Gastroesophageal sphincter (tissue), 4 donors: Measurements from ENCODE around the gene RPS3. TPM values are rescaled to one million over a fixed set of nuclear protein-coding genes. Genes with fewer than 3 reads are reported as not detected.
A peak's percentile ranks its signal among the peaks of the same experiment; 100 is the strongest.
"Not testable (repeated sequence)": the region's sequence is repeated elsewhere in the genome, so short reads cannot be mapped to it uniquely, and the experiment has no call there.

Experiments
- ATAC-seq: fragments of 150-250 bp; one replicate; pipeline ENCODE4 v1.9.1; 2016; ENCODE audit warnings: mild to moderate bottlenecking, moderate library complexity
- H3K27ac ChIP-seq, 4 donors: fragments of 200-600 bp; sonication (generic) in 3 of 4; 1 replicate in 3 of 4; 2 replicates in 1 of 4; pipeline ENCODE4 v1.5.1; 2016 to 2019
- H3K27me3 ChIP-seq: fragments of 200-600 bp; sonication (generic); one replicate; pipeline ENCODE4 v1.5.1; 2019
- H3K36me3 ChIP-seq, 2 donors: fragments of 200-600 bp; sonication (generic); one replicate each; pipeline ENCODE4 v1.5.1; 2019; ENCODE audit warnings: control low read depth in 1 of 2
- H3K4me1 ChIP-seq, 3 donors: fragments of 200-600 bp; sonication (generic); 1 replicate in 2 of 3; 2 replicates in 1 of 3; pipeline ENCODE4 v1.5.1; 2016 to 2019; ENCODE audit warnings: control low read depth in 2 of 3
- H3K4me3 ChIP-seq, 2 donors: fragments of 200-600 bp; sonication (generic); one replicate each; pipeline ENCODE4 v1.5.1; 2019; ENCODE audit warnings: mild to moderate bottlenecking in 1 of 2, moderate library complexity in 1 of 2
- H3K9me3 ChIP-seq, 3 donors: fragments of 200-600 bp; sonication (generic); one replicate each; pipeline ENCODE4 v1.5.1; 2017 to 2019; ENCODE audit warnings: control low read depth in 2 of 3
- EP300 ChIP-seq: sonication (generic); formaldehyde crosslinking; IDR thresholded peaks from one replicate; pipeline ENCODE4 v1.6.1; 2017; ENCODE audit warnings: antibody characterized with exemption, mild to moderate bottlenecking
- POLR2A ChIP-seq, 2 donors: fragments of 450-650 bp; IDR thresholded peaks; one replicate each; pipeline ENCODE4 v1.6.1; 2017; ENCODE audit warnings: antibody characterized with exemption in 2 of 2, mild to moderate bottlenecking in 2 of 2, moderate library complexity in 1 of 2
- POLR2AphosphoS5 ChIP-seq: sonication (generic); formaldehyde crosslinking; IDR thresholded peaks from one replicate; pipeline ENCODE4 v1.6.1; 2017; ENCODE audit warnings: antibody characterized with exemption
- WGBS, 2 donors: methylation state at CpG; one replicate each; pipeline ENCODE4 v1.1.5; 2018; ENCODE audit warnings: low coverage in 1 of 2; 5-methylcytosine and 5-hydroxymethylcytosine counted together
- total RNA-seq, 4 donors: library from RNA; depleted of rRNA; stranded (reverse); fragments of >200 nt; gene quantifications; one replicate each; pipeline ENCODE4 v1.1.0, GENCODE V29; 2016
- TF ChIP-seq, protein P1 (sequence below), 4 experiments: fragments of 200-600 bp in 2 of 4; fragments of 450-650 bp in 2 of 4; sonication (generic) in 1 of 4; IDR thresholded peaks; one replicate each; pipeline ENCODE4 v1.5.1; 2017 to 2019; ENCODE audit warnings: antibody characterized with exemption in 4 of 4, mild to moderate bottlenecking in 2 of 4, moderate library complexity in 2 of 4

RPS3 gene
- total RNA-seq, 4 donors from 2014 or later: 767 to 1,946 (median 1,260) TPM

- 38 to 50% methylated on average over 1 of the region's 1 CpG for WGBS, 2 donors
- peaks cover 0 to 68% of the 10 kb centered on the region in 2 donors for H3K36me3 ChIP-seq
- no peak for ATAC-seq
These were observed 3.7 kb downstream of the RPS3 start for GRCh38 chr11:75403037-75403436.

DNA sequence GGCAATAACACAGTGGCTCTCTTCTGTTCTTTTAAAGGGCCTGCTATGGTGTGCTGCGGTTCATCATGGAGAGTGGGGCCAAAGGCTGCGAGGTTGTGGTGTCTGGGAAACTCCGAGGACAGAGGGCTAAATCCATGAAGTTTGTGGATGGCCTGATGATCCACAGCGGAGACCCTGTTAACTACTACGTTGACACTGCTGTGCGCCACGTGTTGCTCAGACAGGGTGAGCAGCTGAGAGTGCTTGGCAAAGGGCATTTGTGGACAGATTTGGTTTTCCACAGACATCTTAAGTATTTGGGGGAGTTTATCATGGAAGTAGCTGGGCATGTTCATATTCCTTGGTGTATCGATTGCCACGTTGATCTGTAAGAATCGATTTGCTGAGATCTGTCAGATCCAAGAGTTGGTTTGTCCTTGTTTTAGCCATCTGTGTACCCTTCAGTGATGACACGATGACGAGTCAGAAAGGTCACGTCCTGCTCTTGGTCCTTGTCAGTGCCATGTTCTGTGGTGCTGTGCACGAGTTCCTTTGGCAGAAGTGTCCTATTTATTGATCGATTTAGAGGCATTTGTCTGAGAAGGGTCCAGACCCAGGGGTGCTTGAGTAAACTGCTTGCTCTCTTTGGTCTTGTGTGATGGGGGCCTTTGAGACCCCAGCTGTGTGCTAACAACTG is 4.8 kb downstream of the RPS3 start:
- Histone ChIP-seq H3K9me3 (no peaks in the 10 kb centered on the region), H3K27ac (no peak overlapping the region), H3K4me1 (peaks cover 0 to 51% (median 11%) of the 10 kb centered on the region in 3 donors), H3K27me3 (no peaks in the 10 kb centered on the region), H3K4me3 (no peak overlapping the region), H3K36me3 (peaks cover 0 to 77% of the 10 kb centered on the region in 2 donors)
- 70 to 74% methylated on average over 12 of the region's 15 CpGs for WGBS, 2 donors
- TF ChIP-seq POLR2A (IDR thresholded peaks at IDR 0.05) (no peak), EP300 (no peak), POLR2AphosphoS5 (no peak)
- TF ChIP-seq, protein P1, sequence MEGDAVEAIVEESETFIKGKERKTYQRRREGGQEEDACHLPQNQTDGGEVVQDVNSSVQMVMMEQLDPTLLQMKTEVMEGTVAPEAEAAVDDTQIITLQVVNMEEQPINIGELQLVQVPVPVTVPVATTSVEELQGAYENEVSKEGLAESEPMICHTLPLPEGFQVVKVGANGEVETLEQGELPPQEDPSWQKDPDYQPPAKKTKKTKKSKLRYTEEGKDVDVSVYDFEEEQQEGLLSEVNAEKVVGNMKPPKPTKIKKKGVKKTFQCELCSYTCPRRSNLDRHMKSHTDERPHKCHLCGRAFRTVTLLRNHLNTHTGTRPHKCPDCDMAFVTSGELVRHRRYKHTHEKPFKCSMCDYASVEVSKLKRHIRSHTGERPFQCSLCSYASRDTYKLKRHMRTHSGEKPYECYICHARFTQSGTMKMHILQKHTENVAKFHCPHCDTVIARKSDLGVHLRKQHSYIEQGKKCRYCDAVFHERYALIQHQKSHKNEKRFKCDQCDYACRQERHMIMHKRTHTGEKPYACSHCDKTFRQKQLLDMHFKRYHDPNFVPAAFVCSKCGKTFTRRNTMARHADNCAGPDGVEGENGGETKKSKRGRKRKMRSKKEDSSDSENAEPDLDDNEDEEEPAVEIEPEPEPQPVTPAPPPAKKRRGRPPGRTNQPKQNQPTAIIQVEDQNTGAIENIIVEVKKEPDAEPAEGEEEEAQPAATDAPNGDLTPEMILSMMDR (IDR thresholded peaks at IDR 0.05): no peak
- ATAC-seq: no peak

More at GRCh38 chr11:75403037-75403436, 3.7 kb downstream of the RPS3 start:
- Histone ChIP-seq H3K4me1 (peaks cover 0 to 42% (median 11%) of the 10 kb centered on the region in 3 donors), H3K4me3 (no peak overlapping the region), H3K27me3 (no peaks in the 10 kb centered on the region), H3K27ac (no peak overlapping the region), H3K9me3 (no peaks in the 10 kb centered on the region)
- TF ChIP-seq EP300 (no peak), POLR2AphosphoS5 (no peak), POLR2A (IDR thresholded peaks at IDR 0.05) (no peak)
- TF ChIP-seq, protein P1 (IDR thresholded peaks at IDR 0.05): no peak

DNA sequence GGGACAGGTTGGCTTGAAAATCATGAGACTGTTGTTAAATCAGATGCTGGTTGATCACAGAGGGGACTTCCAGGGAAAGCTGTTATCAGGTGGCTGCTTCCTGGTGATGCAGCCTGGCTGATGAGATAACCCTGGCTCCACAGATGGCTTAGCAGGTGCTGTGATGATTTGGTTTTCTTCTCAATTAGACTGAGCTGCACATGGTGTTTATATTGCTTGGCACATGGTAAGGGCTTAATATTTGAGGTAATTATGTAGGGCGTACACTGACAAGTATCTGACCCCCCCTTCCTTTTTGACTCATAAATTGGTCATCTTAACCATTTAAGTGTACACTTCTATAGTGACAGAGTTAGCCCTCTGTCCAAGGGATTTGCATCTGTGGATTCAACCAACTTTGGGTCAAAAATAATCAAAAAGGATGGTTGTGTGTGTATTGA is 7.0 kb downstream of the RPS3 start:
- Histone ChIP-seq H3K27me3 (no peaks in the 10 kb centered on the region), H3K9me3 (no peaks in the 10 kb centered on the region), H3K27ac (no peak overlapping the region), H3K36me3 (peaks cover 0 to 72% of the 10 kb centered on the region in 2 donors), H3K4me3 (no peak overlapping the region), H3K4me1 (peaks cover 0 to 33% (median 3%) of the 10 kb centered on the region in 3 donors)
- WGBS, 2 donors: 0% methylated on average over 1 of the region's 1 CpG
- ATAC-seq: no peak
- TF ChIP-seq EP300 (no peak), POLR2AphosphoS5 (peak; percentile 31), POLR2A (IDR thresholded peaks at IDR 0.05) (no peak)
- TF ChIP-seq, protein P1 (IDR thresholded peaks at IDR 0.05): no peak

DNA sequence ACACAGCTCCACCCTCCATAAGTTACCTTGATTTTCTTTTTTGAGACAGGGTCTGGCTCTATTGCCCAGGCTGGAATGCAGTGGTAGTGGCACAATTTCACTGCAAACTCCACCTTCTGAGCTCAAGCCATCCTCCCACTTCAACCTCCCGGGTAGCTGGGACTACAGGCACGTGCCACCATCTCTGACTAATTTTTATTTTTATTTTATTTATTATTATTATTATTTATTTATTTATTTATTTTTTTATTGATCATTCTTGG is 9.6 kb downstream of the RPS3 start:
- Histone ChIP-seq H3K9me3 (no peaks in the 10 kb centered on the region), H3K27ac (no peak overlapping the region), H3K4me3 (no peak overlapping the region), H3K27me3 (no peaks in the 10 kb centered on the region), H3K4me1 (peaks cover 0 to 14% (median 0%) of the 10 kb centered on the region in 3 donors), H3K36me3 (peaks cover 0 to 71% of the 10 kb centered on the region in 2 donors)
- 77 to 90% methylated on average over 2 of the region's 2 CpGs for WGBS, 2 donors
- ATAC-seq: no peak
- TF ChIP-seq POLR2AphosphoS5 (no peak), POLR2A (IDR thresholded peaks at IDR 0.05) (no peak), EP300 (no peak)
- TF ChIP-seq, protein P1 (IDR thresholded peaks at IDR 0.05): no peak

DNA sequence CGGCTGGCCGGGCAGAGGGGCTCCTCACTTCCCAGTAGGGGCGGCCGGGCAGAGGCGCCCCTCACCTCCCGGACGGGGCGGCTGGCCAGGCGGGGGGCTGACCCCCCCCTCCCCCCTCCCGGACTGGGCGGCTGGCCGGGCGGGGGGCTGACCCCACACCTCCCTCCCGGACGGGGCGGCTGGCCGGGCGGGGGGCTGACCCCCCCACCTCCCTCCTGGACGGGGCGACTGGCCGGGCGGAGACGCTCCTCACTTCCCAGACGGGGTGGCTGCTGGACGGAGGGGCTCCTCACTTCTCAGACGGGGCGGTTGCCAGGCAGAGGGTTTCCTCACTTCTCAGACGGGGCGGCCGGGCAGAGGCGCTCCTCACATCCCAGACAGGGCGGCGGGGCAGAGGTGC is 10.7 kb downstream of the RPS3 start:
- H3K27me3 ChIP-seq, ATAC-seq, H3K4me3 ChIP-seq, H3K9me3 ChIP-seq, H3K27ac ChIP-seq: not testable (repeated sequence)
- H3K4me1 ChIP-seq: peaks cover 0 to 14% (median 0%) of the 10 kb centered on the region in 3 donors
- peaks cover 0 to 71% of the 10 kb centered on the region in 2 donors for H3K36me3 ChIP-seq
- no CpG with 5 or more reads among the region's 33 CpGs for WGBS, 2 donors

DNA sequence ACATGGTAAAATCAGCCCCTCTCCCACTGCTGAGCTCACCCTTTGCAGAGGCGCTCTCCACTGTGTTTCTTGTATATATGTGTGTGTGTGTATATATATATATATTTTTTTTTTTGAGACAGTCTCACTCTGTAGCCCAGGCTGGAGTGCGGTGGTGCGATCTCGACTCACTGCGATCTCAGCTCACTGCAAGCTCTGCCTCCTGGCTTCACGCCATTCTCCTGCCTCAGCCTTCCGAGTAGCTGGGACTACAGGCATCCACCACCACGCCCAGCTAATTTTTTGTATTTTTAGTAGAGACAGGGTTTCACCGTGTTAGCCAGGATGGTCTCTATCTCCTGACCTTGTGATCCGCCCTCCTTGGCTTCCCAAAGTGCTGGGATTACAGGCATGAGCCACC is 13.8 kb downstream of the RPS3 start:
- ATAC-seq, H3K27ac ChIP-seq, H3K27me3 ChIP-seq, H3K4me1 ChIP-seq, H3K9me3 ChIP-seq, H3K4me3 ChIP-seq: not testable (repeated sequence)
- 70 to 75% methylated on average over 10 of the region's 10 CpGs for WGBS, 2 donors
- H3K36me3 ChIP-seq: peaks cover 0 to 59% of the 10 kb centered on the region in 2 donors
